Fibroblast of skin of left biceps (primary cell): ENCODE results near the gene IRF5.
"Not testable (repeated sequence)": the region's sequence is repeated elsewhere in the genome, so short reads cannot be mapped to it uniquely, and the experiment has no call there.

Experiments used
- DNase-seq, 2 experiments: peaks; one replicate each; pipeline ENCODE4 v3.0.0-alpha.2; 2013; ENCODE audit warnings: low read depth in 2 of 2

IRF5 gene

GRCh38 chr7:128939861-128940410 is 2.2 kb downstream of the IRF5 start:
- no peak for DNase-seq

- DNase-seq: no peak
These were observed 3.0 kb downstream of the IRF5 start for GRCh38 chr7:128940494-128941322.

DNA sequence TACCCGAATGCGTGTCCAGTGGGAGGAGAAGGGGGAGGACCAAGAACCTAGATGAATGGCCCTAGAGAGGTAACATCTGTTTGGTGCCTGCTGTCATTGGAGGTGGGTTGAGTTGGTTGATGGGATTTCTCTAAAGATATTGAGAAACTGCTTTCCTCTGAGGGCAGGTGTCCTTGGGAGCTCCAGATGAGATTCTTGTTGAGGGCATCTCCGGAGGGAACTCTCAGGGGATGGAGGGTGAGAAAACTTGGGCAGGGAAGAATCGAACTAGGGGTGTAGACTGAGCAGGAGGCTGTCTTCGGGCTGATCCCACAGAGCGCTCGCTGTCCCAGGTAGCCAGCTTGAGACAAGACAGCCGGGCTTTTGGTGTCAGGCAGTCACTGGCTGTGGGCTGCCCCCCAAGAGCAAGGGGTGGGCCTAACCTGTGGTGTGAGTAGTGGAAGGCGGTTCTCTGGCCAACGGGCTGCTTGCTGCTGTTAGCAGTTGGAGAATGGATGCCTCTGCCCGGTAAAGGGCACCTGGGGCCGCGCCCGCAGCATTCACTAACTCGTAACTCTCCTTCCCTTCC is 3.7 kb downstream of the IRF5 start:
- no peak for DNase-seq

GRCh38 chr7:128941946-128942526 is 4.3 kb downstream of the IRF5 start:
- DNase-seq: no peak

- not testable (repeated sequence) for DNase-seq
These were observed 5.5 kb downstream of the IRF5 start for GRCh38 chr7:128943251-128943650.

GRCh38 chr7:128944487-128945236 is 6.9 kb downstream of the IRF5 start:
- no peak for DNase-seq

- no peak for DNase-seq
These were observed 8.1 kb downstream of the IRF5 start for GRCh38 chr7:128945668-128946366.

GRCh38 chr7:128946936-128947830 is 9.5 kb downstream of the IRF5 start:
- DNase-seq: no peak

DNA sequence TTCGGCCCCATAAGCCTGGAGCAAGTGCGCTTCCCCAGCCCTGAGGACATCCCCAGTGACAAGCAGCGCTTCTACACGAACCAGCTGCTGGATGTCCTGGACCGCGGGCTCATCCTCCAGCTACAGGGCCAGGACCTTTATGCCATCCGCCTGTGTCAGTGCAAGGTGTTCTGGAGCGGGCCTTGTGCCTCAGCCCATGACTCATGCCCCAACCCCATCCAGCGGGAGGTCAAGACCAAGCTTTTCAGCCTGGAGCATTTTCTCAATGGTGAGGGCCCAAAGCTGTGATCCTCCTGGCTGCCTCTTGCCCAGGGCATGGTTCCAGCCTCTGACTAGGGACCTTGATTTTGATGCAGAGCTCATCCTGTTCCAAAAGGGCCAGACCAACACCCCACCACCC is 10.1 kb downstream of the IRF5 start:
- DNase-seq: no peak

DNA sequence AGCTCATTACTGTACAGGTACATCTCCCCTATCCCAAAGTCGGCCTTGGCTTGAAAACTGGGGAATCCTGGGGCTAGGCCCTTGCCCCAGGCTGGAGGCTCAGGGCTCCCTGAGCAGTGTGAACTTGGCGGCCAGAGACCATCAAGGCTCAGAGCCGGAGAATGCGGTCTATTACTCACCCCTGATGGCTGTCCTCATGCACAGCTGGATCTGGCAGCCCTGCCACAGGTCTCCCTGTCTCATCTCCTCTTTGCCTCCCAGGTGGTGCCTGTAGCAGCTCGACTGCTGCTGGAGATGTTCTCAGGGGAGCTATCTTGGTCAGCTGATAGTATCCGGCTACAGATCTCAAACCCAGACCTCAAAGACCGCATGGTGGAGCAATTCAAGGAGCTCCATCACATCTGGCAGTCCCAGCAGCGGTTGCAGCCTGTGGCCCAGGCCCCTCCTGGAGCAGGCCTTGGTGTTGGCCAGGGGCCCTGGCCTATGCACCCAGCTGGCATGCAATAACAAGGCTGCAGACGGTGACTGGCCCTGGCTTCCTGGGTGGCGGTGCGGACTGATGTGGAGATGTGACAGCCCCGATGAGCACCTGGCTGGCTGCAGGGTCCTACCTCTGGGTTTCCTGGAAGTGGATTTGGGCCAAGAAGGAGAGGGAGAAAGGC is 10.7 kb downstream of the IRF5 start:
- DNase-seq: no peak

DNA sequence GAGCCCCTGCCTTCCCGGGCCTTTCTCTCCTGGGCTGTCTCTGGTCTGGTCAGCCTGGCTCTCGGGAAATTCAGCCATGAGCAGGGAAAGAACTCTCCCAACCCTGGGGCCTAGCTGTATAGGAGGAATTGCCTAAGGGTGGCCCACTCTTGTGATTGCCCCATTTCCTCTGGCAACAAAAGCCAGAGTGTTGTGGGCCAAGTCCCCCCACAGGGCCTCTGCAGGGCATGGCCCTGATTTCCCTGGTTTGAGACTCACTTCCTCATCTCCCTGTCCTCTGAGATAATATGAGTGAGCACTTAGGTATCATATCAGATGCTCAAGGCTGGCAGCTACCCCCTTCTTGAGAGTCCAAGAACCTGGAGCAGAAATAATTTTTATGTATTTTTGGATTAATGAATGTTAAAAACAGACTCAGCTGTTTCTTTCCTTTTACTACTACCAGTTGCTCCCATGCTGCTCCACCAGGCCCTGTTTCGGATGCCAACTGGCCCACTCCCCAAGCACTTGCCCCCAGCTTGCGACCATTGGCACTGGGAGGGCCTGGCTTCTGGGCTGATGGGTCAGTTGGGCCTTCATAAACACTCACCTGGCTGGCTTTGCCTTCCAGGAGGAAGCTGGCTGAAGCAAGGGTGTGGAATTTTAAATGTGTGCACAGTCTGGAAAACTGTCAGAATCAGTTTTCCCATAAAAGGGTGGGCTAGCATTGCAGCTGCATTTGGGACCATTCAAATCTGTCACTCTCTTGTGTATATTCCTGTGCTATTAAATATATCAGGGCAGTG is 11.4 kb downstream of the IRF5 start:
- DNase-seq: no peak

DNA sequence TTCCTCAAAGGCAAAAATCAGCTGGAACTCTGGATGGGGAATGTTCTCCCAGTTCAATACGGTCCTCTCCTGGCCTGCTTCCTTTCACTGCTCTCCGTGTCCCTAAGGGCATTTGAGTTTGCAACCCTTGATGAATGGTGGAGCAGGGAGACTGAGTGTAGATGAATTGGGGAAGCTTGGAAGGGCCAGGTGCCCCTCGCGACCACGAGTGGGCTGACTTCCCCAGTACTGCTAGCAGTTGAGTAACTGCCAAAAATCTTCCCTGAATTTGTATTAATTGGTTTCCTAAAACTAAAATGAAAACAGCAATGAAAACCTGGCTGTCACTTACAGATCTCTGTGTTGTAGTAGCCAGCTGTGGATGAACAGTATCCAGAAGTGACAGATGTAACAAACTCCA is 13.6 kb downstream of the IRF5 start:
- DNase-seq: no peak

- DNase-seq: no peak
These were observed 16.4 kb downstream of the IRF5 start for GRCh38 chr7:128954150-128954549.

GRCh38 chr7:128954830-128955802 is 17.4 kb downstream of the IRF5 start:
- DNase-seq: peak; percentile 14 to 18

DNA sequence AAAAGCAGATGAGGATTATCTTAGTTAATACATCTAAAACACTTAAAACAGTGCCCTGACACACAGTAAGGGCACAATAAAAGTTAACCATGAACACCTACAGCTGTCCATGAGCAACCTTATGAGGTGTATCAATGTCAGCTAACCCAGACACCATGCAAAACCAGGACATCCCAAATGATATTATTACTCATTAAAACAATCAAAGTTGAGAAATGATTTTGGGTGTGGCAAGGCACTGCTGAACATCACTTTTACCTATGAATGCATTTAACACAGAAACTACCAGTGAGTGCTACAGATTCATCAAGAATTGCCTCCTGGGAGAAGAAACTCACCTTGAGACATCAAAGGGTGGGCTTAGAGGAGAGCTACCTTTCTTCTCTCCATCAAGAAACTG is 18.3 kb downstream of the IRF5 start:
- no peak for DNase-seq

DNA sequence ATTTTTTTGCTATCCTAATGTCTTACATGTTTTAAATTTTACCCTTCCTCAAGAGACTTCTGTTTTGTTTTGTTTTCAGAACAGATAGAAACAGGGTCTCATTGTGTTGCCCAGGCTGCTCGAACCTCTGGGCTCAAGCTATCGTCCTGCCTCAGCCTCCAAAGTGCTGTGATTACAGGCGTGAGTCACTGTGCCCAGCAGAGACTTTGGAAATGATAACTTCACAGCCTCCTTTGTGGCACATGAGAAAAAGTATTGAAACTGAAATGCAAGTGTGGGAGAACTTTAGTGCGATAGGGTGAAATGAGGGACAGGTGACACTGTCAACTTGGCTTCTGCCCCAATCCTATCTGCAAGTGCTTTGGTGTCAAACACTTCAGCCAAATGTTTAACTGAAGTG is 21.6 kb downstream of the IRF5 start:
- no peak for DNase-seq

- no peak for DNase-seq
These were observed 23.4 kb downstream of the IRF5 start for GRCh38 chr7:128961030-128961659.
